ENCODE data around the gene ANKIB1.

ANKIB1 gene

DNA sequence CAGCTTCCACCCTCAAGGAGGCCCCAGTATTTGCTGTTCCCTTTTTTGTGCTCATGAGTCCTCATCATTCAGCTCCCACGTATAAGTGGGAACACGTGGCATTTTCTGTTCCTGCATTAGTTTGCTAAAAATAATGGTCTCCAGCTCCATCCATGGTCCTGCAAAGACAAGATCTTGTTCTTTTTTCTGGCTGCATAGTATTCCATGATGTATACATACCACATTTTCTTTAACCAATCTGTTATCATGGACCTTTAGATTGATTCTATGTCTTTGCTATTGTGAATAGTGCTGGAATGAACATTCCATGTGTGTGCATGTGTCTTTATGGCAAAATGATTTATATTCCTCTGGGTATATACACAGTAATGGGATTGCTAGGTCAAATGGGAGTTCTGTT is 17.0 kb upstream of the ANKIB1 start:
- no peak for TF ChIP-seq EZH2phosphoT487 (IDR thresholded peaks at IDR 0.05; ENCODE audit: borderline replicate concordance, low read length)
- TF ChIP-seq, protein P1, sequence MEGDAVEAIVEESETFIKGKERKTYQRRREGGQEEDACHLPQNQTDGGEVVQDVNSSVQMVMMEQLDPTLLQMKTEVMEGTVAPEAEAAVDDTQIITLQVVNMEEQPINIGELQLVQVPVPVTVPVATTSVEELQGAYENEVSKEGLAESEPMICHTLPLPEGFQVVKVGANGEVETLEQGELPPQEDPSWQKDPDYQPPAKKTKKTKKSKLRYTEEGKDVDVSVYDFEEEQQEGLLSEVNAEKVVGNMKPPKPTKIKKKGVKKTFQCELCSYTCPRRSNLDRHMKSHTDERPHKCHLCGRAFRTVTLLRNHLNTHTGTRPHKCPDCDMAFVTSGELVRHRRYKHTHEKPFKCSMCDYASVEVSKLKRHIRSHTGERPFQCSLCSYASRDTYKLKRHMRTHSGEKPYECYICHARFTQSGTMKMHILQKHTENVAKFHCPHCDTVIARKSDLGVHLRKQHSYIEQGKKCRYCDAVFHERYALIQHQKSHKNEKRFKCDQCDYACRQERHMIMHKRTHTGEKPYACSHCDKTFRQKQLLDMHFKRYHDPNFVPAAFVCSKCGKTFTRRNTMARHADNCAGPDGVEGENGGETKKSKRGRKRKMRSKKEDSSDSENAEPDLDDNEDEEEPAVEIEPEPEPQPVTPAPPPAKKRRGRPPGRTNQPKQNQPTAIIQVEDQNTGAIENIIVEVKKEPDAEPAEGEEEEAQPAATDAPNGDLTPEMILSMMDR (IDR thresholded peaks at IDR 0.05; ENCODE audit: low read depth, low read length, poor library complexity, severe bottlenecking) = no peak
- H4K20me1 ChIP-seq (ENCODE audit: control insufficient read depth, insufficient read depth, low read depth, low read length) = no peaks in the 10 kb centered on the region
- no peaks in the 10 kb centered on the region for H3K79me2 ChIP-seq (ENCODE audit: control insufficient read depth, low read length)
- H3K9me2 ChIP-seq (replicated peaks; ENCODE audit: control insufficient read depth, low read length) = no peaks in the 10 kb centered on the region
- no peaks in the 10 kb centered on the region for H3K4me1 ChIP-seq (ENCODE audit: control insufficient read depth, low read length)
- no peaks in the 10 kb centered on the region for H3K9me3 ChIP-seq (ENCODE audit: control insufficient read depth, insufficient read depth, low read length)
- no peak overlapping the region for H3K27ac ChIP-seq (ENCODE audit: low read depth, low read length)
- H3K4me3 ChIP-seq (ENCODE audit: low read length) = no peak overlapping the region
- H3K4me2 ChIP-seq (ENCODE audit: low read length) = no peak overlapping the region
- peaks cover 78% of the 10 kb centered on the region for H3K36me3 ChIP-seq (ENCODE audit: control insufficient read depth, low read length)
- H3K27me3 ChIP-seq (ENCODE audit: control insufficient read depth, low read length) = no peaks in the 10 kb centered on the region
- H3F3A ChIP-seq (ENCODE audit: control insufficient read depth, insufficient read depth) = no peaks in the 10 kb centered on the region

- no peaks in the 10 kb centered on the region for H3K9me3 ChIP-seq (ENCODE audit: control insufficient read depth, insufficient read depth, low read length)
- H3K27ac ChIP-seq (ENCODE audit: low read depth, low read length) = no peak overlapping the region
- TF ChIP-seq EZH2phosphoT487 (IDR thresholded peaks at IDR 0.05; ENCODE audit: borderline replicate concordance, low read length) = no peak
- TF ChIP-seq, protein P1 (IDR thresholded peaks at IDR 0.05; ENCODE audit: low read depth, low read length, poor library complexity, severe bottlenecking) = no peak
- no peaks in the 10 kb centered on the region for H3K27me3 ChIP-seq (ENCODE audit: control insufficient read depth, low read length)
- no peak overlapping the region for H3K4me2 ChIP-seq (ENCODE audit: low read length)
- H3K9me2 ChIP-seq (replicated peaks; ENCODE audit: control insufficient read depth, low read length) = no peaks in the 10 kb centered on the region
- peaks cover 75% of the 10 kb centered on the region for H3K36me3 ChIP-seq (ENCODE audit: control insufficient read depth, low read length)
- no peaks in the 10 kb centered on the region for H4K20me1 ChIP-seq (ENCODE audit: control insufficient read depth, insufficient read depth, low read depth, low read length)
- no peaks in the 10 kb centered on the region for H3K79me2 ChIP-seq (ENCODE audit: control insufficient read depth, low read length)
- H3F3A ChIP-seq (ENCODE audit: control insufficient read depth, insufficient read depth) = no peaks in the 10 kb centered on the region
- no peak overlapping the region for H3K4me3 ChIP-seq (ENCODE audit: low read length)
- no peaks in the 10 kb centered on the region for H3K4me1 ChIP-seq (ENCODE audit: control insufficient read depth, low read length)
Measured at GRCh38 chr7:92230547-92230946, 15.2 kb upstream of the ANKIB1 start.

DNA sequence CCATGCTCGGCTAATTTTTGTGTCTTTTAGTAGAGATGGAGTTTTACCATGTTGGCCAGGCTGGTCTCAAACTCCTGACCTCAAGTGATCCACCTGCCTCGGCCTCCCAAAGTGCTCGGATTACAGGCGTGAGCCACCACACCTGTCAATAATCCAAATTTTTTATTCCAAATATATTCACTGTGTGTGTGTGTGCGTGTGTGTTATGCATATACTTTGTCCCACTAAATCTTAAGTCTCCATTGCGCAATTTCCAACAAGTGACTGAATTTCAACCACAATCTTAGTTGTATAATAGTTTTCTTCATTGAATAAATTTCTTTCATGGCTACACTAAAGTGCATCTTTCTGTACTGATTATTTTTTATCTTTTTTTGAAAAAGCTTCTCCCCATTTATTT is 2.8 kb upstream of the ANKIB1 start:
- Histone ChIP-seq H3K9me2 (replicated peaks; ENCODE audit: control insufficient read depth, low read length) (no peaks in the 10 kb centered on the region), H3K27ac (ENCODE audit: low read depth, low read length) (no peak overlapping the region), H3K36me3 (ENCODE audit: control insufficient read depth, low read length) (peaks cover 65% of the 10 kb centered on the region), H3K9me3 (ENCODE audit: control insufficient read depth, insufficient read depth, low read length) (no peaks in the 10 kb centered on the region), H3F3A (ENCODE audit: control insufficient read depth, insufficient read depth) (0 out of 2 replicates have a peak, but pooled peaks cover 4% of the 10 kb centered on the region), H3K4me1 (ENCODE audit: control insufficient read depth, low read length) (peaks cover 27% of the 10 kb centered on the region), H3K27me3 (ENCODE audit: control insufficient read depth, low read length) (no peaks in the 10 kb centered on the region), H4K20me1 (ENCODE audit: control insufficient read depth, insufficient read depth, low read depth, low read length) (no peaks in the 10 kb centered on the region; the same call in 1 of the 2 replicates), H3K4me3 (ENCODE audit: low read length) (no peak overlapping the region), H3K79me2 (ENCODE audit: control insufficient read depth, low read length) (peaks cover 55% of the 10 kb centered on the region), H3K4me2 (ENCODE audit: low read length) (peak overlapping the region; percentile 1; the same call in 1 of the 2 replicates)
- no peak for TF ChIP-seq EZH2phosphoT487 (IDR thresholded peaks at IDR 0.05; ENCODE audit: borderline replicate concordance, low read length)
- TF ChIP-seq, protein P1 (IDR thresholded peaks at IDR 0.05; ENCODE audit: low read depth, low read length, poor library complexity, severe bottlenecking) = no peak

Measured in DOHH2 (cell line).